GM23338 (cell line): ENCODE measurements around the gene MPPED1. TPM values are rescaled to one million over a fixed set of nuclear protein-coding genes. Genes with fewer than 3 reads are reported as not detected.

Experiments used
- ATAC-seq: fragments of 200-7000 bp; cut with Tn5 transposase; 3 replicates; pipeline ENCODE4 v1.9.1; 2020
- DNase-seq: peaks from one replicate; pipeline ENCODE4 v3.0.0-alpha.2; 2015; ENCODE audit warnings: low spot score
- H2AFZ ChIP-seq: fragments of 200-600 bp; sonication (generic); 2 replicates; pipeline ENCODE4 v1.8.0; 2016; ENCODE audit warnings: antibody characterized with exemption, mild to moderate bottlenecking, moderate library complexity
- H3F3A ChIP-seq: fragments of 200-600 bp; sonication (generic); replicated peaks from 2 replicates; pipeline ENCODE4 v1.8.0; 2017; ENCODE audit warnings: antibody characterized with exemption, mixed run types, low read depth
- H3K27ac ChIP-seq: fragments of 200-600 bp; sonication (generic); 2 replicates; pipeline ENCODE4 v1.6.1; 2016; ENCODE audit warnings: low read depth
- H3K27me3 ChIP-seq: fragments of 200-600 bp; sonication (generic); 2 replicates; pipeline ENCODE4 v1.8.0; 2016; ENCODE audit warnings: mild to moderate bottlenecking, mixed run types, moderate library complexity; ENCODE audit not compliant: insufficient read depth
- H3K36me3 ChIP-seq: fragments of 200-600 bp; sonication (generic); 2 replicates; pipeline ENCODE4 v1.8.0; 2016; ENCODE audit warnings: mild to moderate bottlenecking; ENCODE audit not compliant: insufficient read depth
- H3K4me1 ChIP-seq: fragments of 200-600 bp; sonication (generic); 2 replicates; pipeline ENCODE4 v1.8.0; 2016; ENCODE audit warnings: mild to moderate bottlenecking, moderate library complexity; ENCODE audit not compliant: insufficient read depth
- H3K4me2 ChIP-seq: fragments of 200-600 bp; sonication (generic); 2 replicates; pipeline ENCODE4 v1.7.1; 2017; ENCODE audit warnings: mixed run types
- H3K4me3 ChIP-seq: fragments of 200-600 bp; sonication (generic); 2 replicates; pipeline ENCODE4 v1.6.1; 2016; ENCODE audit warnings: mixed run types
- H3K79me2 ChIP-seq: fragments of 200-600 bp; sonication (generic); replicated peaks from 2 replicates; pipeline ENCODE4 v1.8.0; 2017; ENCODE audit warnings: mild to moderate bottlenecking; ENCODE audit not compliant: insufficient read depth
- H3K9me2 ChIP-seq: fragments of 200-600 bp; sonication (generic); 2 replicates; pipeline ENCODE4 v1.8.0; 2017; ENCODE audit not compliant: insufficient read depth
- H4K20me1 ChIP-seq: fragments of 200-600 bp; sonication (generic); replicated peaks from 2 replicates; pipeline ENCODE4 v1.8.0; 2017; ENCODE audit warnings: mild to moderate bottlenecking; ENCODE audit not compliant: insufficient read depth
- H3K27ac Mint-ChIP-seq: 2 replicates; pipeline ENCODE4 v1.8.0; 2020; ENCODE audit warnings: inconsistent platforms, mild to moderate bottlenecking, moderate library complexity, mixed read lengths
- H3K27me3 Mint-ChIP-seq: 3 replicates; pipeline ENCODE4 v1.8.0; 2022; ENCODE audit warnings: low read depth, mild to moderate bottlenecking, moderate library complexity, mixed read lengths, inconsistent platforms; ENCODE audit not compliant: insufficient read depth, poor library complexity
- H3K36me3 Mint-ChIP-seq: 3 replicates; pipeline ENCODE4 v1.8.0; 2021; ENCODE audit warnings: low read depth, mild to moderate bottlenecking, inconsistent platforms, moderate library complexity, mixed read lengths
- H3K4me1 Mint-ChIP-seq: 3 replicates; pipeline ENCODE4 v1.8.0; 2020; ENCODE audit warnings: mild to moderate bottlenecking, inconsistent platforms, mixed read lengths
- H3K4me3 Mint-ChIP-seq: 3 replicates; pipeline ENCODE4 v1.8.0; 2021; ENCODE audit warnings: moderate library complexity, mild to moderate bottlenecking, inconsistent platforms, mixed read lengths
- H3K9me3 Mint-ChIP-seq: 3 replicates; pipeline ENCODE4 v1.8.0; 2020; ENCODE audit warnings: moderate library complexity, mild to moderate bottlenecking, inconsistent platforms, mixed read lengths
- CREB1 ChIP-seq: fragments of 250-450 bp; sonication (Bioruptor Pico); IDR thresholded peaks from 2 replicates; pipeline ENCODE4 v1.5.0; 2020; ENCODE audit warnings: low read depth, mild to moderate bottlenecking, moderate library complexity
- EZH2 ChIP-seq: fragments of 200-600 bp; sonication (generic); IDR thresholded peaks from one replicate; pipeline ENCODE4 v1.8.0; 2017; ENCODE audit warnings: antibody characterized with exemption, mild to moderate bottlenecking, low read depth; ENCODE audit not compliant: unreplicated experiment
- EZH2phosphoT487 ChIP-seq: fragments of 200-600 bp; sonication (generic); IDR thresholded peaks from one replicate; pipeline ENCODE4 v1.8.1; 2018; ENCODE audit warnings: antibody characterized with exemption; ENCODE audit not compliant: unreplicated experiment
- JUNB ChIP-seq: IDR thresholded peaks from one replicate; pipeline ENCODE4 v1.6.1; 2016; ENCODE audit warnings: antibody characterized with exemption; ENCODE audit not compliant: unreplicated experiment
- NANOG ChIP-seq: IDR thresholded peaks from 2 replicates; pipeline ENCODE4 v1.6.1; 2016; ENCODE audit warnings: antibody characterized with exemption, borderline replicate concordance
- POLR2AphosphoS5 ChIP-seq: IDR thresholded peaks from 2 replicates; pipeline ENCODE4 v1.6.1; 2016; ENCODE audit warnings: antibody characterized with exemption, low read depth
- STAT1 ChIP-seq: IDR thresholded peaks from one replicate; pipeline ENCODE4 v1.6.1; 2016; ENCODE audit warnings: antibody characterized with exemption; ENCODE audit not compliant: unreplicated experiment
- ZNF114 ChIP-seq: fragments of 250-450 bp; sonication (Bioruptor Pico); IDR thresholded peaks from 2 replicates; pipeline ENCODE4 v1.5.0; 2020; ENCODE audit warnings: mild to moderate bottlenecking, moderate library complexity
- ZNF331 ChIP-seq: fragments of 250-450 bp; sonication (Bioruptor Pico); IDR thresholded peaks from 2 replicates; pipeline ENCODE4 v1.5.0; 2020; ENCODE audit warnings: low read depth, mild to moderate bottlenecking, moderate library complexity
- polyA plus RNA-seq: library from polyadenylated mRNA; unstranded; fragments of >200 nt; fragmentation: Nextera tagmentation; extraction: Ambion mirVana; gene quantifications from 2 replicates; pipeline ENCODE4 v1.2.1, GENCODE V29; 2016
- total RNA-seq: library from RNA; depleted of rRNA; stranded (reverse); fragments of >200 nt; shearing (Covaris generic); gene quantifications from 2 replicates; pipeline ENCODE4 v1.2.3, GENCODE V29; 2014
- TF ChIP-seq, protein P1 (sequence below), 2 experiments: fragments of 200-600 bp in 1 of 2; sonication (generic) in 1 of 2; conservative IDR thresholded peaks; 2 replicates each; pipeline versions ENCODE4 v1.5.1 to v1.6.1; 2016 to 2017; ENCODE audit warnings: antibody characterized with exemption in 2 of 2, low read depth in 2 of 2, mild to moderate bottlenecking in 2 of 2, moderate library complexity in 1 of 2
- TF ChIP-seq, protein P2 (sequence below): fragments of 250-450 bp; sonication (Bioruptor Pico); IDR thresholded peaks from 2 replicates; pipeline ENCODE4 v1.5.0; 2020; ENCODE audit warnings: mild to moderate bottlenecking, moderate library complexity
- TF ChIP-seq, protein P3 (sequence below): IDR thresholded peaks from one replicate; pipeline ENCODE4 v1.6.1; 2018; ENCODE audit warnings: antibody characterized with exemption; ENCODE audit not compliant: unreplicated experiment

MPPED1 gene
- total and polyA plus RNA-seq, 2 experiments from 2014 or later, result 0.56 TPM; not detected in 1

DNA sequence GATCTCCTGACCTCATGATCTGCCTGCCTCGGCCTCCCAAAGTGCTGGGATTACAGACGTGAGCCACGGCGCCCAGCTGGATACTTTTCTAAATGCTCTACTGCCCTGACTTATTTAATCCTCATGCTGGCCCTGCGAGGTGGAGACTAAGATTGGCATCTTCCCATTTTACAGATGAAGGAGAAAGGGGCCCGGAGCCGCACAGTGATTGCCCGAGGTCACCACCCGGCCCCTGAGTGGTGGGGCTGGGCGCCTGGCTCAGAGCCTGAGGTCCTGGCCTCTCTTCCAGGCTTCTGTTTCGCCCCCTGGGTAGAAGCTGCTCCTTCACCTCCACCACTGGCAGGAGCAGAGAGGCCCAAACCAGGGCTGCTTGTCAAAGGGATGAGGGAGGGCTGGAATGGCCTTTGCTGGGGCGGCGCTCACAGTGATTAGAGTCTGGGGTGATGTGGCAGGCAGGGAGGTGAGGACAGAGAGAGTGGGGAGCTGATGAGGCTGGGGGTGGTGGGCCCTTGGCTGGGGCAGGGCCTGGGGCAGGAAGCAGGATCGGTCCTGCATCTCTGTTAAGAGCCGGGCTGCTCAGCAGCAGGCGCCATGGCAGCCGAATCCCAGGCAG lies 15.4 kb upstream of the MPPED1 start (continued):
- TF ChIP-seq ZNF114 (CRISPR knock-in tag) (no peak), STAT1 (no peak), EZH2 (no peak)
- TF ChIP-seq, protein P1, sequence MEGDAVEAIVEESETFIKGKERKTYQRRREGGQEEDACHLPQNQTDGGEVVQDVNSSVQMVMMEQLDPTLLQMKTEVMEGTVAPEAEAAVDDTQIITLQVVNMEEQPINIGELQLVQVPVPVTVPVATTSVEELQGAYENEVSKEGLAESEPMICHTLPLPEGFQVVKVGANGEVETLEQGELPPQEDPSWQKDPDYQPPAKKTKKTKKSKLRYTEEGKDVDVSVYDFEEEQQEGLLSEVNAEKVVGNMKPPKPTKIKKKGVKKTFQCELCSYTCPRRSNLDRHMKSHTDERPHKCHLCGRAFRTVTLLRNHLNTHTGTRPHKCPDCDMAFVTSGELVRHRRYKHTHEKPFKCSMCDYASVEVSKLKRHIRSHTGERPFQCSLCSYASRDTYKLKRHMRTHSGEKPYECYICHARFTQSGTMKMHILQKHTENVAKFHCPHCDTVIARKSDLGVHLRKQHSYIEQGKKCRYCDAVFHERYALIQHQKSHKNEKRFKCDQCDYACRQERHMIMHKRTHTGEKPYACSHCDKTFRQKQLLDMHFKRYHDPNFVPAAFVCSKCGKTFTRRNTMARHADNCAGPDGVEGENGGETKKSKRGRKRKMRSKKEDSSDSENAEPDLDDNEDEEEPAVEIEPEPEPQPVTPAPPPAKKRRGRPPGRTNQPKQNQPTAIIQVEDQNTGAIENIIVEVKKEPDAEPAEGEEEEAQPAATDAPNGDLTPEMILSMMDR (conservative IDR thresholded peaks at IDR 0.05; ENCODE audit: low read depth in 2 of 2), result no peak

DNA sequence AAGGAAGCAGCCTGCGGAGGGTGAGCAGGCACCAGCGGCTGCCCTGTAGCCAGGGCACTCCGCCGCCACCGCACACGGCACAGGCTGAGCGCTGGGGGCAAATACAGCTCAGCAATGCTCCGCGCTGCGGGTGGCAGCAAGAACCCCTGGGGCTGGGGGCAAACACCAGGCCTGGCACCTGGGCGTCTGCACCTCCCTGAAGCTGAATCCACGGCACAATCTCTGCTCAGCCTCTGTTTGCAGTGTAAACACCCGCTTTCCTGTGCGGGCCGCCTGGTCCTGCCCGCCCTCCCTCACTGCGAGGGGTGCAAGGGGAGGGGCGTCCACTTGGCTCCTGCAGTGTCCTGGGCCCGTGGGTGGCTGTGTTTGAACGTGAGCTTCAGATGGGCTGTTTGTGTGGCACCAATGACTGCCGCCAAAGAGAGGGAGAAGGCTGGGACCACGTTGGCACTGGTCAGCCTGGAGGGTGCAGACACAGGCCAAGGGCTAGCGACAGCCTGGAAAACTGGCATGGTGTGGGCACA lies 14.8 kb upstream of the MPPED1 start:
- Histone ChIP-seq H3K4me2 (no peak overlapping the region), H3K4me1 (no peaks in the 10 kb centered on the region), H3K79me2 (no peaks in the 10 kb centered on the region), H3F3A (no peaks in the 10 kb centered on the region), H3K36me3 (no peaks in the 10 kb centered on the region), H2AFZ (no peak overlapping the region), H3K9me2 (no peaks in the 10 kb centered on the region), H3K27me3 (no peaks in the 10 kb centered on the region), H3K27ac (no peak overlapping the region), H3K4me3 (no peak overlapping the region), H4K20me1 (no peaks in the 10 kb centered on the region)
- Mint-ChIP-seq H3K4me1 (peaks cover 3% of the 10 kb centered on the region; the same call in 2 of the 3 replicates), H3K9me3 (no peaks in the 10 kb centered on the region), H3K27me3 (peaks cover 6% of the 10 kb centered on the region), H3K27ac (no peak overlapping the region), H3K4me3 (no peak overlapping the region), H3K36me3 (no peaks in the 10 kb centered on the region; the same call in 2 of the 3 replicates)
- ATAC-seq (no peak), DNase-seq (no peak)
- no peak for TF ChIP-seq ZNF331 (CRISPR knock-in tag)
- no peak for TF ChIP-seq CREB1 (CRISPR knock-in tag)
- no peak for TF ChIP-seq JUNB
- TF ChIP-seq, protein P2, sequence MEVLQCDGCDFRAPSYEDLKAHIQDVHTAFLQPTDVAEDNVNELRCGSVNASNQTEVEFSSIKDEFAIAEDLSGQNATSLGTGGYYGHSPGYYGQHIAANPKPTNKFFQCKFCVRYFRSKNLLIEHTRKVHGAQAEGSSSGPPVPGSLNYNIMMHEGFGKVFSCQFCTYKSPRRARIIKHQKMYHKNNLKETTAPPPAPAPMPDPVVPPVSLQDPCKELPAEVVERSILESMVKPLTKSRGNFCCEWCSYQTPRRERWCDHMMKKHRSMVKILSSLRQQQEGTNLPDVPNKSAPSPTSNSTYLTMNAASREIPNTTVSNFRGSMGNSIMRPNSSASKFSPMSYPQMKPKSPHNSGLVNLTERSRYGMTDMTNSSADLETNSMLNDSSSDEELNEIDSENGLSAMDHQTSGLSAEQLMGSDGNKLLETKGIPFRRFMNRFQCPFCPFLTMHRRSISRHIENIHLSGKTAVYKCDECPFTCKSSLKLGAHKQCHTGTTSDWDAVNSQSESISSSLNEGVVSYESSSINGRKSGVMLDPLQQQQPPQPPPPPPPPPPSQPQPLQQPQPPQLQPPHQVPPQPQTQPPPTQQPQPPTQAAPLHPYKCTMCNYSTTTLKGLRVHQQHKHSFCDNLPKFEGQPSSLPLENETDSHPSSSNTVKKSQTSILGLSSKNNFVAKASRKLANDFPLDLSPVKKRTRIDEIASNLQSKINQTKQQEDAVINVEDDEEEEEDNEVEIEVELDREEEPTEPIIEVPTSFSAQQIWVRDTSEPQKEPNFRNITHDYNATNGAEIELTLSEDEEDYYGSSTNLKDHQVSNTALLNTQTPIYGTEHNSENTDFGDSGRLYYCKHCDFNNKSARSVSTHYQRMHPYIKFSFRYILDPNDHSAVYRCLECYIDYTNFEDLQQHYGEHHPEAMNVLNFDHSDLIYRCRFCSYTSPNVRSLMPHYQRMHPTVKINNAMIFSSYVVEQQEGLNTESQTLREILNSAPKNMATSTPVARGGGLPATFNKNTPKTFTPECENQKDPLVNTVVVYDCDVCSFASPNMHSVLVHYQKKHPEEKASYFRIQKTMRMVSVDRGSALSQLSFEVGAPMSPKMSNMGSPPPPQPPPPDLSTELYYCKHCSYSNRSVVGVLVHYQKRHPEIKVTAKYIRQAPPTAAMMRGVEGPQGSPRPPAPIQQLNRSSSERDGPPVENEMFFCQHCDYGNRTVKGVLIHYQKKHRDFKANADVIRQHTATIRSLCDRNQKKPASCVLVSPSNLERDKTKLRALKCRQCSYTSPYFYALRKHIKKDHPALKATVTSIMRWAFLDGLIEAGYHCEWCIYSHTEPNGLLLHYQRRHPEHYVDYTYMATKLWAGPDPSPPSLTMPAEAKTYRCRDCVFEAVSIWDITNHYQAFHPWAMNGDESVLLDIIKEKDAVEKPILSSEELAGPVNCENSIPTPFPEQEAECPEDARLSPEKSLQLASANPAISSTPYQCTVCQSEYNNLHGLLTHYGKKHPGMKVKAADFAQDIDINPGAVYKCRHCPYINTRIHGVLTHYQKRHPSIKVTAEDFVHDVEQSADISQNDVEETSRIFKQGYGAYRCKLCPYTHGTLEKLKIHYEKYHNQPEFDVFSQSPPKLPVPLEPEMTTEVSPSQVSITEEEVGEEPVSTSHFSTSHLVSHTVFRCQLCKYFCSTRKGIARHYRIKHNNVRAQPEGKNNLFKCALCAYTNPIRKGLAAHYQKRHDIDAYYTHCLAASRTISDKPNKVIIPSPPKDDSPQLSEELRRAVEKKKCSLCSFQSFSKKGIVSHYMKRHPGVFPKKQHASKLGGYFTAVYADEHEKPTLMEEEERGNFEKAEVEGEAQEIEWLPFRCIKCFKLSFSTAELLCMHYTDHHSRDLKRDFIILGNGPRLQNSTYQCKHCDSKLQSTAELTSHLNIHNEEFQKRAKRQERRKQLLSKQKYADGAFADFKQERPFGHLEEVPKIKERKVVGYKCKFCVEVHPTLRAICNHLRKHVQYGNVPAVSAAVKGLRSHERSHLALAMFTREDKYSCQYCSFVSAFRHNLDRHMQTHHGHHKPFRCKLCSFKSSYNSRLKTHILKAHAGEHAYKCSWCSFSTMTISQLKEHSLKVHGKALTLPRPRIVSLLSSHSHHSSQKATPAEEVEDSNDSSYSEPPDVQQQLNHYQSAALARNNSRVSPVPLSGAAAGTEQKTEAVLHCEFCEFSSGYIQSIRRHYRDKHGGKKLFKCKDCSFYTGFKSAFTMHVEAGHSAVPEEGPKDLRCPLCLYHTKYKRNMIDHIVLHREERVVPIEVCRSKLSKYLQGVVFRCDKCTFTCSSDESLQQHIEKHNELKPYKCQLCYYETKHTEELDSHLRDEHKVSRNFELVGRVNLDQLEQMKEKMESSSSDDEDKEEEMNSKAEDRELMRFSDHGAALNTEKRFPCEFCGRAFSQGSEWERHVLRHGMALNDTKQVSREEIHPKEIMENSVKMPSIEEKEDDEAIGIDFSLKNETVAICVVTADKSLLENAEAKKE (CRISPR knock-in tag), result no peak
- TF ChIP-seq EZH2phosphoT487, result no peak
- no peak for TF ChIP-seq NANOG
- TF ChIP-seq POLR2AphosphoS5, result no peak
- TF ChIP-seq, protein P3, sequence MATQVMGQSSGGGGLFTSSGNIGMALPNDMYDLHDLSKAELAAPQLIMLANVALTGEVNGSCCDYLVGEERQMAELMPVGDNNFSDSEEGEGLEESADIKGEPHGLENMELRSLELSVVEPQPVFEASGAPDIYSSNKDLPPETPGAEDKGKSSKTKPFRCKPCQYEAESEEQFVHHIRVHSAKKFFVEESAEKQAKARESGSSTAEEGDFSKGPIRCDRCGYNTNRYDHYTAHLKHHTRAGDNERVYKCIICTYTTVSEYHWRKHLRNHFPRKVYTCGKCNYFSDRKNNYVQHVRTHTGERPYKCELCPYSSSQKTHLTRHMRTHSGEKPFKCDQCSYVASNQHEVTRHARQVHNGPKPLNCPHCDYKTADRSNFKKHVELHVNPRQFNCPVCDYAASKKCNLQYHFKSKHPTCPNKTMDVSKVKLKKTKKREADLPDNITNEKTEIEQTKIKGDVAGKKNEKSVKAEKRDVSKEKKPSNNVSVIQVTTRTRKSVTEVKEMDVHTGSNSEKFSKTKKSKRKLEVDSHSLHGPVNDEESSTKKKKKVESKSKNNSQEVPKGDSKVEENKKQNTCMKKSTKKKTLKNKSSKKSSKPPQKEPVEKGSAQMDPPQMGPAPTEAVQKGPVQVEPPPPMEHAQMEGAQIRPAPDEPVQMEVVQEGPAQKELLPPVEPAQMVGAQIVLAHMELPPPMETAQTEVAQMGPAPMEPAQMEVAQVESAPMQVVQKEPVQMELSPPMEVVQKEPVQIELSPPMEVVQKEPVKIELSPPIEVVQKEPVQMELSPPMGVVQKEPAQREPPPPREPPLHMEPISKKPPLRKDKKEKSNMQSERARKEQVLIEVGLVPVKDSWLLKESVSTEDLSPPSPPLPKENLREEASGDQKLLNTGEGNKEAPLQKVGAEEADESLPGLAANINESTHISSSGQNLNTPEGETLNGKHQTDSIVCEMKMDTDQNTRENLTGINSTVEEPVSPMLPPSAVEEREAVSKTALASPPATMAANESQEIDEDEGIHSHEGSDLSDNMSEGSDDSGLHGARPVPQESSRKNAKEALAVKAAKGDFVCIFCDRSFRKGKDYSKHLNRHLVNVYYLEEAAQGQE, result no peak
- TF ChIP-seq EZH2, result no peak
